Measurements from ENCODE around the gene IMP4.

Gene IMP4

GRCh38 chr2:130378206-130378897, 35.7 kb downstream of the IMP4 start:
- no peak for DNase-seq (ENCODE audit: low spot score)

DNA sequence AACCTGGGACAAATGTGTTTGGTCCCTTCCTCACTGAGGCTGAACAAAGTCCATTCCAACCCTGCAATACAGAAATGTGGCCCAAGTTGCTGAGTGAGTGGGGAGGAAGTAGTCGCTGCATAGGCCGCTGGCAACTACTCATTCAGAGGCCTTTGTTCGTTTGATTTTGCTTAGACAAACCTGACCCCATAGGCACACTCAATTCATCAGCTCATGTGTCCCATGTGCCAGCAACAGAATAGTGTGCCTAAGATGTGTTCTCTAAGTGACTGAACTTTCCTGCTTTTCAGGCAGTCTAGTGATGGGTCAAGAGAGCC, 36.2 kb downstream of the IMP4 start:
- no peak for DNase-seq (ENCODE audit: low spot score)

- DNase-seq (ENCODE audit: low spot score) = no peak
These were observed 37.6 kb downstream of the IMP4 start for GRCh38 chr2:130380096-130380934.

DNA sequence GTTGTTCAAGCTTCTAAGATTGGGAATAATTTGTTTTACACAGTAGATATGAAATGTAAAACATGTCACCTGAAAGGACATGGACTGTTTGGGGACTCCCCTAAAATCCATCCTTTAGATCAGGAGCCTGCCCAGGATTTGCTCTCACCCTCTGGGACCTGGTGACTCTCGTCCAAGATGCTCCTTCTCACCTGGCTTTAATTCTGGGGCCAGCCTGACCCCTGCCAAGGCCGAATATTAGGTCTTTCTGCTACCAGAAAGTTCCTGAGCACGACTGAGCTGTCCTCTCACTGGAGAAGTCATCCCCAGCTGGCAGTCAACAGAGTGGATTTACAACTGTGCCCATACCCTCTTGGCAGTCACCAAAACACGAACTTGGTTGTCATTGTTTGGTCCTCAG, 38.4 kb downstream of the IMP4 start:
- no peak for DNase-seq (ENCODE audit: low spot score)

- DNase-seq (ENCODE audit: low spot score) = no peak
These were observed 38.9 kb downstream of the IMP4 start for GRCh38 chr2:130381619-130382018.

- DNase-seq (ENCODE audit: low spot score) = no peak
These were observed 39.7 kb downstream of the IMP4 start for GRCh38 chr2:130382313-130382917.

- no peak for DNase-seq (ENCODE audit: low spot score)
These were observed 43.0 kb downstream of the IMP4 start for GRCh38 chr2:130385709-130386108.

DNA sequence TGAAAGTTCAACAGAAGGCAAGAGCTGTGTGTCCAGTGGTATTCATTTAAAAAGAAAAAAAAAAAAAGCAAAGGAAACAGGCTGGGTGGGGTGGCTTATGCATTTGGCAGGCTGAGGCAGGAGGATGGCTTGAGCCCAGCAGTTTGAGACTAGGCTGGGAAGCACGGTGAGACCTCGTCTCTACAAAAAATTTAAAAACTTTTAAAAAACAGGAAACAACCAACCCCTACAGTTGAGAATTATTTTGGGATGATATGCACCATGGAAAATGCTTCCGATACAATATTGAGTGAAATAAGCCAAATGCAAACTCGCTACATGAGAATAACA, 44.3 kb downstream of the IMP4 start:
- no peak for DNase-seq (ENCODE audit: low spot score)

DNA sequence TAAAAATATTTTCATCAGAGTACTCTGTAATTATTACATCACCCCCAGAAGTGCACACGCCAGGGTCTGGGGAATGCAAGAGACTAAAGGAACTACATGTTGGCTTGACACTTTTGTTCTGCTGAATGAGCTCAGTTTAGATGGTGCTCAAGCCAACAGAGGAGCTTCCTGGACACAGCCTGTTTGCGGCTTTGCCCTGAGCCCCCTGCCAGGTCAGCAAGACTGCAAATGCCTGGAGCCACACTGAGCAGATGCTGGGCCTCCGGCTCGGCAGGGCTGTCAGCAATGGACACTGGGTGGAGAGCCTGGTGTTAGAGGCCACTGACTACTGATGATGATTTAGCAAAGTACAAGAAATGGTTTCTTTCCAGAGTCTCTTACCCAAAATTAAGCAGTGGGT, 45.1 kb downstream of the IMP4 start:
- no peak for DNase-seq (ENCODE audit: low spot score)

DNA sequence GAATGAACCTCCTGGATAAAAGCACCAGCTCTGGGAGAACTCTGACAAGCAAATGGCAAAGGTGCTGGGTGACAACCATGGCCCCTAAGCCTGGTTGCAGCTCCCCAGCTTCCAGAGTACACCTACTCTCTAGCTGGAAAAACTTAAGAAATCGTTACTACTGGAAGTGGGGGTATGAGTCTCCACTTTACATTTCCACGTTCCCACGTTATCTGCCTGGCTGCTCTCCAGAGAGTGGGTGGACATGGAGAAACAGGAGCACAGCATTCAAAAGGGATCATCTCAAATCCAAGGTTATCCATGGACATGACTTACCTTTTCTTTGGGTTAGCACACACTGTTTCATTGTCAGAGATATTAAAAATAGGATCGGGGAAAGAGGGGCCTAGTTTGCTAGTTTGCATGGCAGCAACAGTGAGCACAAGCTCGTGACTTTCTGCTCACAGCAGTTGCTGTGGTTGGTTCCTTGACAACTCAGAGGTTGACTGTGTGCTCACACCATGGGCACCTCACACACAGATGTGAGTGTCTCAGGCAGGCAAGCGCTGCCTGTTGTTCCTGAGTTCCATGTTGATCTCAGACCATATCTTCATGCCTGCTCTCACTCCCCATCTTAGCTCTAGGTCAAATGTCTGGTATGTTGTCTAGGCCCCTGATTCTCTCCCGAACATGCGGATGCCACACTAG, 45.7 kb downstream of the IMP4 start:
- DNase-seq (ENCODE audit: low spot score) = no peak

GRCh38 chr2:130389358-130389757, 46.7 kb downstream of the IMP4 start:
- DNase-seq (ENCODE audit: low spot score) = no peak

GRCh38 chr2:130389783-130390182, 47.1 kb downstream of the IMP4 start:
- DNase-seq (ENCODE audit: low spot score) = no peak

DNA sequence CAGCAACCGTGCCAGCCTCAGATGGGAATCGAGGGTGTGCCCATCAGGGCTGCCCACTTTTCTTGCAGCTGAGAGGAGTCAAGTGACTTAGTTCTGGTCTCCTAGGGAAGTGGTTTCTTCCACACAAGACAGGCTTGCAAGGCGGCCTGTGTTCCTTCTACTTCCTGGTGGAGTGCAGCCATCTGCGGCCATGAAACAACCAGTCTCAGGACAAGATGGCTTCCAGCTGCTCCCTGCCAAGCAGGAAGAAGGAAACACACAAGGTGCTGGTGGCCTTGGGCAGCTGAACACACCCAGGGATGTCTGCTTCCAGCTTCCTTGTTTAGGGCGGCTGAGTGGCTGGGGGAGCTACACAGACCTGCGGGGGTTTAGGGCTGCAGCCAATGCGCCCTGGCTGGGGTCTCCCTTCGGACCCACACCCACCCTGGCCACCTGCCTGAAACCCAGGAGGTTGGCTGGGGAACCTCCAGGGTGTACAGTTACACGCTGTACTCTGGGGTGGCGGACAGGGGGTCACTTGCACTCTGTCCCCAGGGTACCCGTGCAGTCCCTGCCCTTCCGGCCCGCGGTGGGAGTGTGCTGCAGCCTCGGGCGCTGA, 47.9 kb downstream of the IMP4 start:
- no peak for DNase-seq (ENCODE audit: low spot score)

GRCh38 chr2:130391058-130391871, 48.6 kb downstream of the IMP4 start:
- peak; percentile 85 for DNase-seq (ENCODE audit: low spot score)

- DNase-seq (ENCODE audit: low spot score) = peak; percentile 20
These were observed 49.4 kb downstream of the IMP4 start for GRCh38 chr2:130391872-130392670.

DNA sequence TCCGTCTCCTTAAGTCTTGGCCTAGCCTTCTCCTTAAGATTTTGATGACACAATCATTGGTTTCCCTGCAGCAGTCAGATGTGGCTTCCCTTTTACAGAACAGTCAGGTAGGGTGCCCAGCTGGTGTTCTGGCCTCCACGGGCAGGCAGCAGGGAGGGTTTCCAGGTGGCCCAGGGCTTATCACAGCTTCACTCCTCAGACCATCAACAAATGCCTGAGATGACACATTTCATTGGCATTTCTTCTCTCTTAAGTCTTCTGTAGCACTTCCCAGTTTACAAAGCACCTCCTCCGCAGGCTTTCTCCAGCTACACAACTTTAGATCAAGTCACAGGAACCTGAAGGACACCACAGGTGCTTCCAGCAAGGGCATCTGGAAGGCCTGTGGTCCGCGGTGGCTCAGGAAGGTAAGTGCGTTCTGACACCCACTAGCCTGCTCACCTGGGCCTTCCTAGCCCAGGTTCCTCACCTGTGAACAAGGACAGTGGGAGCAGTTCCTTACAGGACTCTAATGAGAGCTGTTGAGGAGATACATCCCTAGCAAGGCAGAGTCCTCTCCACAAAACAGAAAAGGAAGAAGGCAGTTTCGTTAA, 50.7 kb downstream of the IMP4 start:
- no peak for DNase-seq (ENCODE audit: low spot score)
